ENCODE measurements around the gene LEKR1. TPM values are rescaled to one million over a fixed set of nuclear protein-coding genes. Genes with fewer than 3 reads are reported as not detected.
A peak's percentile ranks its signal among the peaks of the same experiment; 100 is the strongest.
"Not testable (repeated sequence)": the region's sequence is repeated elsewhere in the genome, so short reads cannot be mapped to it uniquely, and the experiment has no call there.

Gene LEKR1
- total RNA-seq: 0.13 and 0.32 TPM in 2 replicates

- peak; percentile 73 for DNase-seq (ENCODE audit: low read depth, low spot score)
Measured at GRCh38 chr3:156826144-156826895, at the start of gene LEKR1. Gene LEKR1, plus strand, starts transcription at chr3:156826353. Its CDS starts 2,977 bp downstream, at chr3:156829330.

- DNase-seq (ENCODE audit: low read depth, low spot score): no peak
Measured at GRCh38 chr3:156776871-156777270, 49.3 kb upstream of the LEKR1 start.

GRCh38 chr3:156781310-156782230 lies 44.6 kb upstream of the LEKR1 start:
- DNase-seq (ENCODE audit: low read depth, low spot score): no peak

- no peak for DNase-seq (ENCODE audit: low read depth, low spot score)
Measured at GRCh38 chr3:156782319-156782718, 43.8 kb upstream of the LEKR1 start.

- no peak for DNase-seq (ENCODE audit: low read depth, low spot score)
Measured at GRCh38 chr3:156782921-156783320, 43.2 kb upstream of the LEKR1 start.

GRCh38 chr3:156787001-156787400 lies 39.2 kb upstream of the LEKR1 start:
- no peak for DNase-seq (ENCODE audit: low read depth, low spot score)

GRCh38 chr3:156787926-156788663 lies 38.1 kb upstream of the LEKR1 start:
- DNase-seq (ENCODE audit: low read depth, low spot score): no peak

GRCh38 chr3:156788846-156789245 lies 37.3 kb upstream of the LEKR1 start:
- no peak for DNase-seq (ENCODE audit: low read depth, low spot score)

- no peak for DNase-seq (ENCODE audit: low read depth, low spot score)
Measured at GRCh38 chr3:156790156-156790555, 36.0 kb upstream of the LEKR1 start.

- no peak for DNase-seq (ENCODE audit: low read depth, low spot score)
Measured at GRCh38 chr3:156792114-156792513, 34.0 kb upstream of the LEKR1 start.

- DNase-seq (ENCODE audit: low read depth, low spot score): no peak
Measured at GRCh38 chr3:156792536-156792935, 33.6 kb upstream of the LEKR1 start.

- no peak for DNase-seq (ENCODE audit: low read depth, low spot score)
Measured at GRCh38 chr3:156792945-156793344, 33.2 kb upstream of the LEKR1 start.

GRCh38 chr3:156793400-156793799 lies 32.8 kb upstream of the LEKR1 start:
- DNase-seq (ENCODE audit: low read depth, low spot score): no peak

- DNase-seq (ENCODE audit: low read depth, low spot score): no peak
Measured at GRCh38 chr3:156793851-156794250, 32.3 kb upstream of the LEKR1 start.

GRCh38 chr3:156795890-156796481 lies 30.2 kb upstream of the LEKR1 start:
- no peak for DNase-seq (ENCODE audit: low read depth, low spot score)

- no peak for DNase-seq (ENCODE audit: low read depth, low spot score)
Measured at GRCh38 chr3:156797368-156797767, 28.8 kb upstream of the LEKR1 start.

GRCh38 chr3:156800287-156800686 lies 25.9 kb upstream of the LEKR1 start:
- not testable (repeated sequence) for DNase-seq (ENCODE audit: low read depth, low spot score)

- no peak for DNase-seq (ENCODE audit: low read depth, low spot score)
Measured at GRCh38 chr3:156801746-156802145, 24.4 kb upstream of the LEKR1 start.

GRCh38 chr3:156802821-156803606 lies 23.1 kb upstream of the LEKR1 start:
- DNase-seq (ENCODE audit: low read depth, low spot score): no peak

- no peak for DNase-seq (ENCODE audit: low read depth, low spot score)
Measured at GRCh38 chr3:156803952-156804741, 22.0 kb upstream of the LEKR1 start.
